Activated T-helper 1 cell treated with anti-CD3 and anti-CD28 coated beads, Interleukin-12 subunit alpha, Interleukin-12 subunit beta, Interleukin-2, Interleukin-4 antibody, amounts not matched to agents 30 ng/mL and 10 ng/mL and 1 ng/mL, durations not matched to agents 14 hours and 24 hours and 36 hours (primary cell): Measurements from ENCODE around the gene ADGRV1. TPM values are rescaled to one million over a fixed set of nuclear protein-coding genes. Genes with fewer than 3 reads are reported as not detected.
"Not testable (repeated sequence)": the region's sequence is repeated elsewhere in the genome, so short reads cannot be mapped to it uniquely, and the experiment has no call there.

ENCODE experiments used
- DNase-seq: peaks from one replicate; pipeline ENCODE4 v3.0.0; 2021; ENCODE audit warnings: low spot score
- H3K27ac Mint-ChIP-seq: one replicate; pipeline ENCODE4 v1.8.0; 2021; ENCODE audit warnings: mild to moderate bottlenecking, mixed read lengths
- H3K27me3 Mint-ChIP-seq: one replicate; pipeline ENCODE4 v1.8.0; 2022; ENCODE audit warnings: mild to moderate bottlenecking, moderate library complexity, mixed read lengths; ENCODE audit not compliant: insufficient read depth
- H3K36me3 Mint-ChIP-seq: one replicate; pipeline ENCODE4 v1.8.0; 2021; ENCODE audit warnings: low read depth, mixed read lengths
- H3K4me1 Mint-ChIP-seq: one replicate; pipeline ENCODE4 v1.8.0; 2021; ENCODE audit warnings: low read depth, mixed read lengths
- H3K4me3 Mint-ChIP-seq: one replicate; pipeline ENCODE4 v1.8.0; 2021; ENCODE audit warnings: mild to moderate bottlenecking, moderate library complexity, mixed read lengths
- H3K9me3 Mint-ChIP-seq: one replicate; pipeline ENCODE4 v1.8.0; 2021; ENCODE audit warnings: mixed read lengths
- intact Hi-C: fragments of 100-400 bp; cut with micrococcal nuclease; formaldehyde crosslinking; loops from one replicate; pipeline ENCODE4 v1.15.1; 2024
- total RNA-seq: library from RNA; stranded (reverse); gene quantifications from 2 replicates; pipeline ENCODE4 v1.2.3, GENCODE V29; 2022

The ADGRV1 gene
- total RNA-seq, 1 donor from 2014 or later = 0.05 TPM

DNA sequence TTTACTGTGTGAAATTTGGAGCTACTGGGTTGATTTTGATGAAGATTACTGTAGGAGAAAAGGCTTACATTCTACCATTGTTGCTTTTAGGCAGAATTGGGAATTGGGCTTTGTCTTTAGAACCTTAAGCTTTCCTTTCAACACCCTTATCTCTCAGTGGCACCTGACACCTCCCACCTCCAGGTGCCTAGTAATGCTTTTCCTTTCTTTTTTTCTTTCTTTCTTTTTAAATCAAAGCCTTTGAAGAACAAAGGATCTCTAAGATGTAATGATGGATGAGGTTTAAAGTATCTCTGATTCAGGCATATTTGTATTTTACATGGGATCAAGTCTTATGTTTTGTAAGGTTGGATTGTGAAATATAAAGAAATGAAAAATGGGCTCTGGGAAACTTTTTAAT, 2.9 kb upstream of the ADGRV1 start:
- H3K4me1 Mint-ChIP-seq = peaks cover 6% of the 10 kb centered on the region
- no peak overlapping the region for H3K4me3 Mint-ChIP-seq
- no peak for DNase-seq
- no peak overlapping the region for H3K27ac Mint-ChIP-seq
- no peaks in the 10 kb centered on the region for H3K36me3 Mint-ChIP-seq
- H3K27me3 Mint-ChIP-seq = peaks cover 53% of the 10 kb centered on the region
- intact Hi-C loops = loop anchor here (10.0 kb wide), 1 partner anchor 1671 kb away; the partner anchor contains the start of gene MEF2C
- no peaks in the 10 kb centered on the region for H3K9me3 Mint-ChIP-seq

DNA sequence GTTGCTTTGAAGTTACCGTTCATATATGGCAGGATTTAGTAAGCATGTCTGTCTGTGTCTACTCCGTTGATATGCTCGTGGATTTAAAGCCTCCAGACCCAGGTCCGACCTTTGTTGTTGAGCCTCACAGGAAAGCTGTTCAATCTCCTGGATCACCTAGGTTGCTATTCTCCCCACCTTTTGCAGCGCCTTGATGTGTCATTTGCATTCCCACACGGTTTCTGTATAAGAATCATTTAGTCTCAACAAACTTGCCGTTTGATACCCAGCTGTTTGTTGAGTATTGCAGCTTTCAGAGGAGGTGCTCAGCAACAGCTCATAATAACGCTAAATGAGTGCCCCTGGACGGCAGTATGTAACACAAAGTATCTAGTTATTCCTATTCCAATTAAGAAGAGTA, 1.2 kb upstream of the ADGRV1 start:
- H3K27ac Mint-ChIP-seq = no peak overlapping the region
- no peaks in the 10 kb centered on the region for H3K36me3 Mint-ChIP-seq
- intact Hi-C loops = loop anchor here (10.0 kb wide), 1 partner anchor 1673 kb away; the partner anchor contains the start of gene MEF2C
- H3K9me3 Mint-ChIP-seq = no peaks in the 10 kb centered on the region
- peaks cover 64% of the 10 kb centered on the region for H3K27me3 Mint-ChIP-seq
- DNase-seq = no peak
- no peak overlapping the region for H3K4me3 Mint-ChIP-seq
- H3K4me1 Mint-ChIP-seq = peaks cover 6% of the 10 kb centered on the region

- Mint-ChIP-seq H3K4me1 (peaks cover 6% of the 10 kb centered on the region), H3K36me3 (no peaks in the 10 kb centered on the region), H3K27ac (no peak overlapping the region), H3K4me3 (peak overlapping the region; percentile 34), H3K9me3 (no peaks in the 10 kb centered on the region), H3K27me3 (peaks cover 69% of the 10 kb centered on the region)
- DNase-seq = no peak
- intact Hi-C loops = loop anchor here (1.0 to 10.0 kb wide), 2 partner anchors 35 to 1673 kb away; partner anchors contain the start of gene MEF2C
Measured at GRCh38 chr5:90557871-90558270, 726 bp upstream of the ADGRV1 start.

DNA sequence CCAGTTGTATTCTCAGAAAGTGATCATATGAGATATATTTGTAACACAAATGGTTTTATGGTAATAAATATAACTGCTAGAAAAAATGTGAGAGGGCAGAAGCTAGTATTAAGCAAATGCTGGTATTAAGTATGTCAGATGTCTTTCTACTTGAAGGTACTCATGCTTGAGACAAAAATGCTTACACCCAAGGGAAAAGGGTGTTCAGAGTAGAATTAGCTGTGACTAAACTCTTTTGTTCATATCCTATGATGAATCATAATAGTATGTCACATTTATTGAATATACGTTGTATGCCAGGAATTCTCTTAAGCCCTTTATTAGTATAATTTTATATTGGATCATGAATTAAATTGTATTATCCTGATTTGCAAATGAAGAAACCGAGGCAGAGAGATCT, 2.2 kb downstream of the ADGRV1 start:
- Mint-ChIP-seq H3K4me3 (no peak overlapping the region), H3K4me1 (peaks cover 6% of the 10 kb centered on the region)

DNA sequence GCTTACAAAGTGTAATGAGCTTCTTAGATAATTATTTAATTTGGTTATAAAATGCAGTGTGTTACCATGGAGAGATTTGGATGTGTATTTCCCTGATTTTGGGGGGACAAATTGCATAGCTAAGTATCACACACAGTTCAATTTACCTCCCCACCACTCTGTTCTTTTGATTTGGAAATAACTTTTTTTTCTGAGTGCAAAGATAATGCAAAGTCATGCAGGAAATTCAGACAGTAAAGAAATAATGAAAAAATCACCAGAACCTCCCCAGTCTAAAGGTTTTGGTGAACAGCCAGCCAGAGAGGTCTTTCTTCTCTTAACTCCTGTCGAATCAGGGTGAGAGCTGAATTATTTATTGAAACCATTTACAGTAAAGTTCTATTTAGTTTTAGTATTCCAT, 3.2 kb downstream of the ADGRV1 start:
- Mint-ChIP-seq H3K36me3 (no peaks in the 10 kb centered on the region), H3K9me3 (no peaks in the 10 kb centered on the region), H3K4me1 (peaks cover 6% of the 10 kb centered on the region), H3K4me3 (no peak overlapping the region), H3K27ac (no peak overlapping the region), H3K27me3 (peaks cover 60% of the 10 kb centered on the region)
- no peak for DNase-seq
- intact Hi-C loops = no loop called here

More for the DNA sequence above, 2.2 kb downstream of the ADGRV1 start:
- intact Hi-C loops = no loop called here
- H3K9me3 Mint-ChIP-seq = no peaks in the 10 kb centered on the region
- no peaks in the 10 kb centered on the region for H3K36me3 Mint-ChIP-seq
- H3K27me3 Mint-ChIP-seq = peaks cover 67% of the 10 kb centered on the region
- no peak overlapping the region for H3K27ac Mint-ChIP-seq
- no peak for DNase-seq

GRCh38 chr5:90562341-90562740, 3.7 kb downstream of the ADGRV1 start:
- H3K36me3 Mint-ChIP-seq = no peaks in the 10 kb centered on the region
- H3K4me1 Mint-ChIP-seq = peaks cover 6% of the 10 kb centered on the region
- no peak overlapping the region for H3K27ac Mint-ChIP-seq
- H3K27me3 Mint-ChIP-seq = peaks cover 54% of the 10 kb centered on the region
- DNase-seq = no peak
- no peaks in the 10 kb centered on the region for H3K9me3 Mint-ChIP-seq
- H3K4me3 Mint-ChIP-seq = no peak overlapping the region
- intact Hi-C loops = no loop called here

DNA sequence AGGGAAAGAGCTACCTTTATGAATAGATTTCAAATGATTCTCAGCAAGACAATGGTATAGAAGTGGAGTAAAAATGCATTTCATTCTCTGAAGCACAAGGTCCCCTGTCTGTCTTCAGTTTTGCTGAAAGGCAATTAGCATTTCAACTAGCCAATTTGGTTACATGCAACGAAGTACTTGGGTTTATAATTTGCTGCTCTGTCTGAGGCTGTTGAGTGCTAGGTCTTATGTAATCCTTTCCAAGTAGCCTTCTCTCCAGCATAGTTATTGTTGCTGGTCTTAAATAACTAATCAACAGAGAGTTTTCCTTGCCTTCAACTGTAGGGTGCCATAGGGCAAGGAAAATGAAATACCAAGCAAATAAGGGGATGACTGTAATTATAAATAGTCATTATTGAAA, 4.5 kb downstream of the ADGRV1 start:
- intact Hi-C loops = no loop called here
- Mint-ChIP-seq H3K27me3 (peaks cover 46% of the 10 kb centered on the region), H3K4me3 (no peak overlapping the region)

GRCh38 chr5:90565491-90565890, 6.9 kb downstream of the ADGRV1 start:
- Mint-ChIP-seq H3K36me3 (no peaks in the 10 kb centered on the region), H3K9me3 (no peaks in the 10 kb centered on the region), H3K4me3 (no peak overlapping the region), H3K27me3 (peaks cover 28% of the 10 kb centered on the region), H3K27ac (no peak overlapping the region), H3K4me1 (no peaks in the 10 kb centered on the region)
- no peak for DNase-seq
- intact Hi-C loops = no loop called here

More for the DNA sequence above, 4.5 kb downstream of the ADGRV1 start:
- Mint-ChIP-seq H3K4me1 (peaks cover 3% of the 10 kb centered on the region), H3K36me3 (no peaks in the 10 kb centered on the region), H3K9me3 (no peaks in the 10 kb centered on the region), H3K27ac (no peak overlapping the region)
- DNase-seq = no peak

GRCh38 chr5:90569084-90569483, 10.5 kb downstream of the ADGRV1 start:
- Mint-ChIP-seq H3K27ac (no peak overlapping the region), H3K36me3 (no peaks in the 10 kb centered on the region), H3K27me3 (peaks cover 5% of the 10 kb centered on the region), H3K4me3 (no peak overlapping the region), H3K9me3 (no peaks in the 10 kb centered on the region), H3K4me1 (no peaks in the 10 kb centered on the region)
- intact Hi-C loops = no loop called here
- no peak for DNase-seq

GRCh38 chr5:90570034-90570433, 11.4 kb downstream of the ADGRV1 start:
- Mint-ChIP-seq H3K4me3 (no peak overlapping the region), H3K27me3 (peaks cover 3% of the 10 kb centered on the region)

GRCh38 chr5:90571147-90571773, 12.7 kb downstream of the ADGRV1 start:
- intact Hi-C loops = no loop called here
- DNase-seq = no peak
- H3K4me1 Mint-ChIP-seq = no peaks in the 10 kb centered on the region
- no peaks in the 10 kb centered on the region for H3K9me3 Mint-ChIP-seq
- H3K36me3 Mint-ChIP-seq = no peaks in the 10 kb centered on the region
- H3K4me3 Mint-ChIP-seq = no peak overlapping the region
- no peak overlapping the region for H3K27ac Mint-ChIP-seq
- peaks cover 2% of the 10 kb centered on the region for H3K27me3 Mint-ChIP-seq

More at GRCh38 chr5:90570034-90570433, 11.4 kb downstream of the ADGRV1 start:
- intact Hi-C loops = no loop called here
- no peak for DNase-seq
- no peak overlapping the region for H3K27ac Mint-ChIP-seq
- H3K36me3 Mint-ChIP-seq = no peaks in the 10 kb centered on the region
- no peaks in the 10 kb centered on the region for H3K9me3 Mint-ChIP-seq
- no peaks in the 10 kb centered on the region for H3K4me1 Mint-ChIP-seq

DNA sequence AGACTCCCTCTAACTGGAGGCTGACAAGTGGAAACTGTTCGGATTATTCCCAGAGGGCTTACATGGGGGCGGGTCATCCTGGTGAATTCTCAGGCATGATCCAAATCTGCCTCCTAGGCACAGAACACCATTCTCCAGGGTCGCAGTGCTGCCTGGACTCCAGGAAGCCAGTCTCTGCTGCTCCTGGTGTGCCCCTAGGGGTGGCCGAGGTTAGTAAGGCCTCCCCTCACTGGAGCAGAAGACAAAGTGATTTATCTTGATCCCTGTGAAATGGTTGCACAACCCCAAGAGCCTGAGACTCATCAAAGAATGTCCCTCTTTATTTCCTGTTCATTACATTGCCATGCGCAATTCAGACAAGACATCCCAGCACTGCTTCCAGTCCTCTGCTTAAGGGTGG, 17.1 kb downstream of the ADGRV1 start:
- intact Hi-C loops = no loop called here
- Mint-ChIP-seq H3K36me3 (no peaks in the 10 kb centered on the region), H3K4me3 (no peak overlapping the region), H3K27ac (no peak overlapping the region), H3K27me3 (peaks cover 5% of the 10 kb centered on the region), H3K9me3 (peaks cover 6% of the 10 kb centered on the region), H3K4me1 (no peaks in the 10 kb centered on the region)
- DNase-seq = no peak

GRCh38 chr5:90576566-90576965, 18.0 kb downstream of the ADGRV1 start:
- intact Hi-C loops, H3K4me3 Mint-ChIP-seq, H3K27ac Mint-ChIP-seq: not testable (repeated sequence)

GRCh38 chr5:90579905-90580304, 21.3 kb downstream of the ADGRV1 start:
- H3K27me3 Mint-ChIP-seq, H3K9me3 Mint-ChIP-seq, H3K27ac Mint-ChIP-seq, H3K4me1 Mint-ChIP-seq, DNase-seq, H3K36me3 Mint-ChIP-seq, intact Hi-C loops, H3K4me3 Mint-ChIP-seq: not testable (repeated sequence)

More at GRCh38 chr5:90576566-90576965, 18.0 kb downstream of the ADGRV1 start:
- not testable (repeated sequence) for H3K36me3 Mint-ChIP-seq, H3K4me1 Mint-ChIP-seq, H3K27me3 Mint-ChIP-seq, H3K9me3 Mint-ChIP-seq, DNase-seq
